HL-60/S4 treated with phorbol 12-myristate 13-acetate at 8.2 ng/mL for 4 days and 3 days (cell line): ENCODE measurements around the gene GRK5.
"Not testable (repeated sequence)": the region's sequence is repeated elsewhere in the genome, so short reads cannot be mapped to it uniquely, and the experiment has no call there.

Experiments
- in situ Hi-C: fragments of 300-500 bp; cut with MboI; formaldehyde crosslinking; loops from 2 replicates; pipeline ENCODE4 v1.15.0; 2022; ENCODE audit warnings: low sequenced_read_pairs

The GRK5 gene

DNA sequence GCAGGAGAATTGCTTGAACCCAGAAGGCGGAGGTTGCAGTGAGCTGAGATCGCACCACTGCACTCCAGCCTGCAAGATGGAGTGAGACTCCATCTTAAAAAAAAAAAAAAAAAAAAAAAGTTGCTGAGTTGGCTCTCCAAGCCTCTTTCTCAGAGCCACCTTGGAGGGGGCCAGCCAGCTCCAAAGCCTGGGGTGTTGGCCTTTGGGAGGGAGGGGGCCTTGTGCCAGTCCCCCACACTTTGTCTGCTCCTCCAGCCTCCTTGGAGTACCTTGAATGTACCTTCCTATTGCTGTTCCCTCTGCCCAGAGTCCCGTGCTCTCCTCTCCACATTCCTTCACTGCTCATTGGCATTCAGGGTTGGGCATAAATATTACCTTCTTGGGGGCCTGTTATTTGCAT lies 62.4 kb downstream of the GRK5 start:
- in situ Hi-C loops = no loop called here

DNA sequence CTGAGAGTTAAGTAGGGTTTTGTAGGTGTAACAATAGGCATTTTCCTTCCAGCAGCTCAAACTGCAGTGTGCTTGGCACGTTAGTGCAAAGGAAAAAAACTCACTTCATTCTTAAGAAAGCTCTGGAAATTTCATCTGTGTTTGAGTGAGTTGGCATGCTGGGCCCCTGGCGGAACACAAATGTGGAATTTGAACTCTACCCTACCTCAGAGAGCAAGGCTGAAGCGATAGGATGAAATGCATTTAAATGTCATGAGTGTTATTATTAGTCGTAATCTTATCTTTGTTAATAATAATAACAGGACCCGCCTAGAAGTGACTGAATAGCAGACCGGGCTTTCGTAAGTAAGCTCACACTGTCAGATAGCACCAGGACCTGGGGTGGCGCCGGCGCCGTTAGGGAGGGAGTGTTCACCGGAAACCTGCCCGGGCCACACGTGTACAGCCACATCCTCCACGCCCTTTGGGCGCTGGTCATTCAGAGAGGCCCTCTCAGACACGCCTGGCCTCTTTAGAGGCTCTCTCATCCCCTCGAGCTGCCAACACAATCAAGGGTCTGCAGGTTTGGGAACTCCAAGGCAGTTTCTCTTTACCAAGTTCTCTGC lies 63.5 kb downstream of the GRK5 start:
- in situ Hi-C loops = no loop called here

GRCh38 chr10:119272338-119272734 lies 65.0 kb downstream of the GRK5 start:
- in situ Hi-C loops = not testable (repeated sequence)

DNA sequence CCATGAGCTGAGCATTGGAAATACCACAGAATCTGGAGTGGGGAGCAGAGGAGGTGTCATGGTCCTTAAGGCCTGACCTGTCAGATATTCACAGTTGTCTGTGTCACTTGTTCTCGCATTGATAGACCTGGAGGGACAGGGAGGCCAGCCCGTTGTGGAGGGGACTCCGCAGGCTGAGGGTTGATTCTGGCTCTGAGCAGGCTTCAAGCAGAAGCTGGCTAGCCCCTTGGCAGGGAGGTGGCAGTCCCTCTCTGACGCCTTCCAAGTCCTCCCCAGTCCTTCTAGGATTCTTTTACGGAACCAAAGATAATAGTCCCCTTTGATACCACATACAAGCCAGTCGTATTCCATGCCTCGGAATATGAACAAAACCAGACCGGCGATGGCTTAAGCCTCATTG lies 65.4 kb downstream of the GRK5 start:
- in situ Hi-C loops = no loop called here

DNA sequence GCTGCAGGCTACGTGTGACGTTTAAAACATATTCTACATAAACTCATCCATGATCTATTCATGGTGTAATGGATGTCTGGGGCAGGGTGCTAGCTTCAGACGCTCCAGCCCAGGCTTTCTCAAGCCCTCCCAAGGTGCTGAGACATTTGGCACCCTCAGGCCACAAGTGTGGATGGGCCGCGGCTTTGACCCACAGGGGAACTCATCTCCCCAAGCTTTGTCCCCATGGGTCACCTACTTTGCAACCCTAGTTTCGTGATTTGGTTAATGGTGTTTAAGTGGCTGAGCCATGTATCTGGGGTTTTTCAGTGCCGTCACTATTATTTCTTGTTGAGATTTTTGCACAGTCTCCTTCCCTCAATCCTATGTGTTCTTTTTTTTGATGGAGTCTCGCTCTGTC lies 66.0 kb downstream of the GRK5 start:
- in situ Hi-C loops = no loop called here

DNA sequence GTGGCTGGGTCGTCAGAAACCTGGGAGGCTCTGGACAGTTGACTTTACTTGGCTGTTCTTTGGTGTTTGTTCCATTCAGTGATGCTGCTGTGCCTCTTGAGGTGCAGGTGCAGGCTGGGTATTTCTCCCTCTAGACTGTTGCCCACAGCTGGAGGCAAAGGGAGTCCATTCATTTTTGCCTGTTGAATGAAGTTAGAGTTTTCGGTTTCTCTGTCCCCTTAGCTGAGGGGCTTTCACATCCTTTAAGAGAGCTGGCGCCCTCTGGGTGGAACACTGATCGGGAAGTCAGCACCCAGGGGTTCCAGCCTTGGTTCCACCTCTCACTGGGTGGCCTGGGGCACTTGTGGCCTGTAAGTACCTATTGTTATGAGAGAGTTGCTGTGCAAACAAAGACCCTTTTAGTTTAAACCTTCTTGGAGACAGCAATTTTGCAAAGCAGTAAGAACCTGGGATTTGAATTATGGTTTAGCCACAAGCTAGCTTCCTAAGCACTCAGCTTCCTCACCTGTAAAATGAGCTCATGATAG lies 67.2 kb downstream of the GRK5 start:
- in situ Hi-C loops = no loop called here

DNA sequence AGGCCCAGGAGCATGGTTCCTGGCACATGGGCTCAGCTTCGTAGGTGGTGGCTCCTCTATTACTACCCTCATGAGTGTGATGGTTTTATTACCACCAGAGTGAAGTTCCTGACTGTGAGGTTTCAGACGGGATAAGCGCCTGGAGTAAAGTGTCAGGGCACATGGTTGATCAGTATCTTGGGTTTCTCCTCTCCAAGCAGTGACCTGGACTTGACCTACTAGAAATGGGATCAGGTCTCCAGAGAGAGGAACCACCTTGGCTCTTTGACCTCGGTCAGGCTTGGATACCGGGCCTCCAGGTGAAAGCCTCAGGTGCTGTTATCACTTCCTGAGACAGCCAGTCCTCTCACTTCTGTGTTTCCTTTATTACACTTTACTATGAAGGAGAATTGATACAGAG lies 67.7 kb downstream of the GRK5 start:
- in situ Hi-C loops = no loop called here

- in situ Hi-C loops = not testable (repeated sequence)
These were observed 68.8 kb downstream of the GRK5 start for GRCh38 chr10:119276194-119276593.

DNA sequence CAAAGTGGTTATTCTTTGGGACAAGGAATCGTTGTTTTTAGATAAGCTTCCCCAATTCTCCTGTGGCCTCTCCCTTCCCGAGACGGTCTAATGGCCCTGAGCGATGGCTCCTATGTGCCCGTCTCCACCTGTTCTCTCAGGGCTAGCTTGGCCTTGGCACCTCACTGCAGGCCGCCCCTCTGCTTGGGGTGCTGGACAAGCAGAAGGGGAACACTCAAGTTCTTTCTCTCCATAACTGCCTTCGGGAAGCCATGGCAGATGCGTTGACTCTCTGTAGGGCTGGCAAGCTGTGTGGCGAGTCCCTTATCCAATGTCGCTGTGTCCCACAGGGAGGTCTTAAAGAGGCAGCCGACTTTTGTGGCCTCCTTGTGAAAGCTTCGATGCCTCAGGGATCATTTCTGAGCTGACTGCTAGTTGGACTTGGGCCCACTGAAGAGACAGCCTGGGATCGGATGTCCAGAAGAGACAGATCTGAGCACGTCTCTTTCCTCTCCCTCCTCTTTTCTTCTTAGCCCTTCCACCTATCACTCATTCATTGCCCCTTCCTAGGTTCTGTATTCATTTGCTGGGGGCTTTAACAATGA lies 70.8 kb downstream of the GRK5 start:
- in situ Hi-C loops = no loop called here

DNA sequence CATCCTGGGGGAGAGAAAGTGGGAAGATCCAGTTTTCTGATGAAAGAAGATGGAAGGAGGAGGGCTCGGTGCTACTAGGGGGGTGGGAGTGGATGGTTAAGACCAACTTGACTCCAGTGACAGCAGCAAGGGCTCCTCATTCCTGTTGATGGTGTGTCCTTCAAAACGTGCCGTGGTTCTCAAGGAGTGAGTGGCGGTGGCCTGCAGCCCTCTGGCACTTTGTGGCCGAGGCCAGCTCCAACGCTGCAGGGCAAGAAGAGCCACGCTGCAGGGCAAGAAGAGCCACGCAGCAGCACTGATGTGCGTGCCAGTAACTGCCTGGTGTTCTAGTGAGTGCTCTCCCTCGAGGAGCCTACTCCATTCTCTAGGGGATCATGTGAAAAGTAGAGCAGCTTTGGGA lies 72.1 kb downstream of the GRK5 start:
- in situ Hi-C loops = no loop called here

DNA sequence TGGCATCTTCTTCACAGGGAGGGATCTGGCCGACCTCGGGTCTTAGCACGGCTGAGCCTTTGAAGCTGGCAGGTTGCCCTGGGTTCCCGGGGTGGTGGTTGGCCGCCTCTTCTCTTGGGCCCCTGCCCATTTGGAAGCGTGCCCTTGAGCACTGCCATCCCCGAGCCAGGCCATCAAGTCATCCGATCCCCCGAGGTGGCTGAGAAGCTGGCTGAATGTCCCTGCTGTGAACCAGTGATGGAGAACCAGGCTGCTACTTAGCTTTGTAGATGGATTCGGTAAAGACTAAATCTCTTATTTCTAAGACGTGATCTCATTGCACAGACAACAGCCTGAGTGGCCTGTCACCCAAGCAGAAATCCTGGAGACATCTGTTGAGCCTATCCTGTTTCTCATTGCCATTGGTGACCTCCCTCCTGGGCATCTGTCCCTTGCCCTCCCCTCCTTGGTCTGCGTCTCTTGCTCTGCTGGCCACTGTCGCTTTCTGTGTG lies 74.3 kb downstream of the GRK5 start:
- in situ Hi-C loops = no loop called here

DNA sequence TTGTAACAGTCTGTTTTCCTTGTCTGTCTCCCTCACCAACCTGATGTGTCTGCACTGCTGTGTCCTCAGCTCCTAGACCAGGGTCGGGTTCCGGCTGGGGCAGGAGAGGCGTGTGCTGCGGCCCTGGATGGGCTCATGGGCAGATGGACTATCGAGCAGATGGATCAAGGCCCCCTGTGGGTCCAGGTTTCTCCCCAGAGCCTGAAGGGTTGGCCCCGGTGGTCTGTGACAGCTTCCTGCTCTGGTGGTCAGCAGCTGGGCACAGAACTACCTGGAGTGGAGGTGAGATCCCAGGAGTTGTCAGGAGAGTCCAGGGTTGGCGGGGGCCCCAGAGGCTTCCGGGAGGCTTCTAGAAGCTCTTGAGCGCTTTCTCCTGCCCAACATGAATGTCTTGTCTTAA lies 75.1 kb downstream of the GRK5 start:
- in situ Hi-C loops = no loop called here

GRCh38 chr10:119283387-119283786 lies 76.0 kb downstream of the GRK5 start:
- in situ Hi-C loops = no loop called here

DNA sequence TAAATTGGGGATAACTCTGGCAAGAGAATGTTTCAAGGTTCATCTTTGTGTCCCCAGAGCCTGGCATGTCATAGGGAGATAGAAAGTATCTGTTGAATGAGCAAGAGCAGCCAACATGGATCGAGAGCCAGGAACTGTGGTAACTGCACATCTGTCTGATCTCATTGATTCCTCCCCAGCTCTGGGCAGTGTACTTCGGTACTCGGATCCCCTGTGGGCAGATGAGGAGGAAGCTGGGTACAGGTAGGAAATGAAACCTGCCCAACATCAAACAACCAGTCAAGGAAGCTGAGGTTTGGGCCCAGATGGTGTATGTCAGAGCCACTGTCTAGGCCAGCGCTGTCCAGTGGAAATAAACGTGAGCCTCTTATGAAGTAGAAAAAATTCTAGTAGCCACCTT lies 76.4 kb downstream of the GRK5 start:
- in situ Hi-C loops = no loop called here

DNA sequence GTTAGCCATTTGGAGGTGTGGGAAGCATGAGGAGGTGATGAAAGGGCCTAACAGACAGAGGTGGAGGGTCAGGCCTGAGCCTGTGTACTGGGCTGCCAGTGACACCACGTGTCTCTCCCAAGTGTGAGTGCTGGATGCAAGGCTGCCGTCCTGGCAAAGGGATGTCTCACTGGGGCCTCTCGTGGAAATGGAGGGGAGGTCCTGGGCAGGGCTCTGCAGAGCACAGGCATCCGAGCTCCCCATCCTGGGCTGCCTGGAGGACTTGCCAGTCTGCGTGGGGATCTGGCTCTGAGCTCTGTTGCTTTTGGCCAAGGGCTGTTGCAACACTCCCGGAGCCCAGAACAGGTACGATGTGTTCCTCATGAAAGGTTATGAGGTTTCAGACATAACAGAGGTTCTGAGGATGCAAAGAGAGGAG lies 77.3 kb downstream of the GRK5 start:
- in situ Hi-C loops = no loop called here

GRCh38 chr10:119285495-119286267 lies 78.3 kb downstream of the GRK5 start:
- in situ Hi-C loops = no loop called here

DNA sequence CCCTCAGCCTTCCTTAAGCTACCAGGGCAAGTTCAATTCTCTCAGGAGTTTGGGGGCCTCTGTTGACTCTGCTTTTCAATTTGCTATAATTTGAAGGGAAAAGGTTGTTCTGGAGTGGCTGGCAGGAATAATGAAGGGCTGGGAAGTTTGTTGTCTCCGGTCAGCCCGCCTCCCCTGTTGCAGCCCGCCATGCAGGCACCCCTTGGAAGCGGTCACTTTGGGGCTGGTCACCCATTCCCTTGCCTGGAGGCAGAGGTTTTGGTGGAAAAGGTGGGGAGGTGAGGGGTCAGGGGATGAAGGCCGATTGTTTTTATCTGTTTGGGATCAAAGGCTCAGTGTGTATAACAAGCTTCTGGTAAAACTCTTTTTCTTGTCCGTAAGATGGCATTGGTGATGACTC lies 79.1 kb downstream of the GRK5 start:
- in situ Hi-C loops = no loop called here

DNA sequence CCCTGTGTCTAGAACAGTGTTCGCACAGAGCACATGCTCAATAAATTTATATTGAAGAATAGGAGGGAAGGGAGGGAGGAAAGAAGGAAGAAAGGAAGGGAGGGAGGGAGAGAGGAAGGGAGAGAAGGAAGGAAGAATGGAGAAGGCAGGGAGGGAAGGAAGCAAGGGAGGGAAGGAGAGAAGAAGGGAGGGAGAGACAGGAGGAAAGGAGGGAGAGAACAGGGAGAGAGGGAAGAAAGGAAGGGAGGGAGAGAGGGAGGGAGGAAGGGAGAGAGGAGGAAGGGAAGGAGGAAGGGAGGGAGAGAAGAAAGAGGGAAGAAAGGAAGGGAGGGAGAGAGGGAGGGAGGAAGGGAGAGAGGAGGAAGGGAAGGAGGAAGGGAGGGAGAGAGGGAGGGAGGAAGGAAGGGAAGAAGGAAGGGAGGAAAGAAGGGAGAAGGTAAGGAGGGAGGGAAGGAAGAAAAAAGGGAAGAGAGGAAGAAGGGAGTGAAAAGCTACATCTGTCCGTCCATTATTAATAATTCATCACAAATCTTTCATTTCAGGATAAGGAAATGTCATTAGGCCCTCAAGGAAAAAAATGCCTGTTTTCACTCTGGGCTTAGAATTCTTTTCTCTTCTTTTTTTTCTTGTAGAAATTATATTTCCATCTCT lies 79.7 kb downstream of the GRK5 start:
- in situ Hi-C loops = no loop called here

GRCh38 chr10:119288574-119289001 lies 81.2 kb downstream of the GRK5 start:
- in situ Hi-C loops = no loop called here

DNA sequence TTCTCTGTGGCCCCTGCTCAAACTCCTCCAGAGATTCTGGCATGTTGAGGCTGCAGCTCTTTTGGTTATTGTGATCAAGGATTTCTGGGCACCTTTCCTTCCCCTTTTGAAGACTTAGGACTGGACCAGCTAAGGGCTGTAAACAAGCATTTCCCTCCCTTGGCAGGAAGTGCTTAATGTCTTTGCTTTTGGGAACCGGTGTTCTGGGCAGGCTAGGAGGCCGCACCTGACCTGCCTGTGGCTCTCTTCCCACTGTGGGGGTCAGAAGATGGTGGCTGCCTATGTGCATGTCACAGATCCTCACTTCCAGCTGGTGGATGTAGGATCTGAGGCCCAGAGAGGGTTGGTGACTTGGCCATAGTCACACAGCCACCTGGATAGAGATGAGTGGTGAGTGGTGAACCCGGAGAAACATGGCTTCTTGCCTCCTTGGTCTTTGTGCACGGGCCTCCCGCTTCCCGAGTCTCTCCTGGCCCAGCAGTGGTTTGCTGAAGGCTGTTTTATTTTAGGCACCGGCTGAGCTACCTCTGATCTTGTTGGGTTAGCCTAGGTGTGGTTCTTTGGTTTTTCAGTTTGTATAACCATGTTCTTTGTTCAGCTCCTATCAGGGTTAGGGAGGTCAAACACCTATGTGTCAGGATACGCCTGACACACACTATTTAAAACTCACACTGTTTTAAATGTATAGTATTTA lies 82.0 kb downstream of the GRK5 start:
- in situ Hi-C loops = no loop called here
